Measurements from ENCODE around the gene MEDAG. TPM values are rescaled to one million over a fixed set of nuclear protein-coding genes. Genes with fewer than 3 reads are reported as not detected.

Gene MEDAG
- total RNA-seq, 1 donor from 2014 or later, result not detected

DNA sequence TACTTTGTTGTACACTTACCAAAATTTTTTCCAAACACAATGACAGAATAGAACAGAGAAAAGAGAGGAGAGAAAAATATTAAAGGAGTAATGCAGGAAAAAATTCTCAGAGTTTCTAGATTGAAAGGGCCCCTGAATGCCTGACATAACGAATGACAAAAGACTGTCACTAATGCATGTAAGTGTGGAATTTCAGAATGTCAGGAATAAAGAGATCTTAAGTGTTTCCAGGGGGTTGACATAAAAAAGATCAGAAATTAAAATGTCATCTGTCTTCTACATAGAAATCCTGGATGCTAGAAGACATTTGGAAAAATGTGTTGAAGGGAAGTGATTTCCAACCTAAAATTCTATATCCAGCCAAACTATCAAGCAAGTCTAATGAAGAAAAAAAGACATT, 53.6 kb downstream of the MEDAG start:
- intact Hi-C loops (cut with micrococcal nuclease), result no loop called here
- Mint-ChIP-seq H3K27me3 (ENCODE audit: low read depth) (peaks cover 28% of the 10 kb centered on the region), H3K36me3 (ENCODE audit: low read depth) (no peaks in the 10 kb centered on the region), H3K4me1 (ENCODE audit: low read depth) (no peaks in the 10 kb centered on the region), H3K9me3 (peaks cover 9% of the 10 kb centered on the region), H3K4me3 (ENCODE audit: low read depth) (no peak overlapping the region), H3K27ac (no peak overlapping the region)
- DNase-seq (ENCODE audit: low spot score), result no peak

DNA sequence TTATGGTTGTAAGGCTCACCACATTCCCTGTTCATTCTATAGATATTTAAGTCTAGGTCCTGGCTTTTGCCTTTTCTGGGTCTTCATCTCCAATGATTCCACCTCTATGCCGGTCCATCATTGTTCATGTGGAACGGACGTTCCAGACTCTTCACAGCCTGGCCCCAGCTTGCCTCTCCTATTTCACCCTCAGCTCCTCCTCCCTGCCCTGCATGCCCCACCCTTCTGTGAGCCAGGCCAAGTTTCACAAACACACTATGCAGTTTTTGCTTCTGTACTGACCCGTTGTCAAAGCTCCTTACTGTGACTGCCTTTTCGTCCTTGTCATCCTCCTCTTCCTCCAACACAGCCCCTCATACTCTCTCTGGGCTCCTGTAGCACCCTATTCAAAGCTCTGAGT, 57.7 kb downstream of the MEDAG start:
- H3K36me3 Mint-ChIP-seq (ENCODE audit: low read depth), result no peaks in the 10 kb centered on the region
- DNase-seq (ENCODE audit: low spot score), result no peak
- H3K4me1 Mint-ChIP-seq (ENCODE audit: low read depth), result no peaks in the 10 kb centered on the region
- no peak overlapping the region for H3K27ac Mint-ChIP-seq
- H3K27me3 Mint-ChIP-seq (ENCODE audit: low read depth), result peaks cover 39% of the 10 kb centered on the region
- H3K9me3 Mint-ChIP-seq, result no peaks in the 10 kb centered on the region
- intact Hi-C loops (cut with micrococcal nuclease), result no loop called here
- no peak overlapping the region for H3K4me3 Mint-ChIP-seq (ENCODE audit: low read depth)

DNA sequence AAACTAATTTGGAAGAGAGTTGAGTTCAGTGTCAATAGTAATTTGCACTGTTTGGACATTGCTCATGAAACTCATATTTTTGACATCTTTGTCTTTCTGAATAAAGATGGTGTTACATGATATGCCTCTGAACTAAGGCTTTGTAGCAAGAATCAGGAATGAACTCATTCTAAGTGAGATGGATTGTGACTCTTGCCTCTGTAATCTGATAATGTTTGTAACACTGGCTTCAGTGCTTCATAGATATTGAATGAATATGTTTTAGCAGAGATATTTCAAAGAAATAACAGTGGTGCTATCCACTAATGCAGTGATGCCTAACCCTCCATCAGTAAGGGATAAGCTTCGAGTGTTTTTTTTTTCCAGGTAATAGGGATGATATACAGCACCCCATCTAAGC, 59.3 kb downstream of the MEDAG start:
- no peak for DNase-seq (ENCODE audit: low spot score)
- no peaks in the 10 kb centered on the region for H3K4me1 Mint-ChIP-seq (ENCODE audit: low read depth)
- no peak overlapping the region for H3K4me3 Mint-ChIP-seq (ENCODE audit: low read depth)

DNA sequence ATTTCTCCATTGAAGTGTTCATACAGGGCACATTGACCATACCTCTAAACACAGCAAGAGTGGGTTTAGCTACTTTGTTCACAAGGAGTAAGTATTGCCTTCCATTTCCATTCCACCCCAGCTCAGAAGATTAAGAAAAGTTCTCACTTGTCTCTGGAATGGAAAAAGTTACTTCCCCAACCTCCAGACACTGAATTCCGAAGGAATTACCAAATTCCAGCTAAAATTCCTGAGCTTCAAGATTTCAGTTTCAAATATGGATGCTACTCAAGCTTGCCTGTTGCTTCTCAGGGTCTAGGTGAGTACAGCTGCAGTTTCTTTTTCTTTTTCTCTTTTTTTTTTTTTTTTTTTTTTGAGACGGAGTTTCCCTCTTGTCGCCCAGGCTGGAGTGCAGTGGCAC, 60.0 kb downstream of the MEDAG start:
- H3K36me3 Mint-ChIP-seq (ENCODE audit: low read depth), result no peaks in the 10 kb centered on the region
- DNase-seq (ENCODE audit: low spot score), result no peak
- intact Hi-C loops (cut with micrococcal nuclease), result no loop called here
- no peaks in the 10 kb centered on the region for H3K4me1 Mint-ChIP-seq (ENCODE audit: low read depth)
- peaks cover 41% of the 10 kb centered on the region for H3K27me3 Mint-ChIP-seq (ENCODE audit: low read depth)
- H3K9me3 Mint-ChIP-seq, result no peaks in the 10 kb centered on the region
- no peak overlapping the region for H3K27ac Mint-ChIP-seq
- H3K4me3 Mint-ChIP-seq (ENCODE audit: low read depth), result no peak overlapping the region

More for the DNA sequence above, 59.3 kb downstream of the MEDAG start:
- no peaks in the 10 kb centered on the region for H3K36me3 Mint-ChIP-seq (ENCODE audit: low read depth)
- no peak overlapping the region for H3K27ac Mint-ChIP-seq
- intact Hi-C loops (cut with micrococcal nuclease), result no loop called here
- H3K27me3 Mint-ChIP-seq (ENCODE audit: low read depth), result peaks cover 36% of the 10 kb centered on the region
- no peaks in the 10 kb centered on the region for H3K9me3 Mint-ChIP-seq

DNA sequence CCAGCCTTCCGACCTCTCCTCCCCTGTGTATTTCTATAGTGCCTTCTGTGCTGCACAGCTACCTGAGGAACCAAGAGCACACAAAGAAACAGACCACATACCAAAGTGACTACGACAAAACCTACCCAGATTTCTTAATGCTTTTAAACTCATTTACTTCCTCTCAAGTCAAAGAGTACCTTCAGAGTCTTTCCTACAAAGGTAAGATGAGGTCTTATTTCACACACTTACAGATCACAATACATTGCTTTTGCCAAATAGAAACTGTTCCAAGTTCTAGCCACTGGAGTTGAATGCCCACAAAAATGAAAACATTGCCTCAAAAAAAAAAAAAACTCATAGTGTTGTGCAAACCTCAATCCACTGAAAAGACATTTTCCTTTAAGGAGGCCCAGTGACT, 62.8 kb downstream of the MEDAG start:
- Mint-ChIP-seq H3K4me3 (ENCODE audit: low read depth) (no peak overlapping the region), H3K4me1 (ENCODE audit: low read depth) (no peaks in the 10 kb centered on the region), H3K27ac (no peak overlapping the region), H3K27me3 (ENCODE audit: low read depth) (peaks cover 45% of the 10 kb centered on the region), H3K36me3 (ENCODE audit: low read depth) (no peaks in the 10 kb centered on the region), H3K9me3 (no peaks in the 10 kb centered on the region)
- intact Hi-C loops (cut with micrococcal nuclease), result no loop called here
- DNase-seq (ENCODE audit: low spot score), result no peak

DNA sequence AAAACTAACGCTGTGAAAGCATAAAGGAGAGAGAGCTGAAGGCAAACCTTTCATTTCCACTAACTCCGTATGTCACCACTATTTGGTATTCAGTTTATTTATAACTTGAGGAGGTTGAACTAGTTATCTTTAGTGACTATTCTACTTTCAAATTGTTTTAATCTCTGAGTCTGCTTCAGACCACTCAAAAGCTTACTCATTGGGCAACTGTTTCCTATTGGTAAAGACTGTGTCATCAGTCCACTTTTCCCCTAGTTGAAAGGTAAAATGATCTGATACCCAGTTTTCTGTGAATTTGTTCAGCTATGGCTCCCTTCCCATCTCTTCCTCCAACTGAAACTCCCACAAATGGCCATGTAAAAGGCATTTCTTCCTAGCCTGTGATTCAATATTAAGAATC, 65.5 kb downstream of the MEDAG start:
- Mint-ChIP-seq H3K9me3 (no peaks in the 10 kb centered on the region), H3K27ac (no peak overlapping the region), H3K27me3 (ENCODE audit: low read depth) (peaks cover 47% of the 10 kb centered on the region), H3K4me1 (ENCODE audit: low read depth) (no peaks in the 10 kb centered on the region), H3K36me3 (ENCODE audit: low read depth) (no peaks in the 10 kb centered on the region), H3K4me3 (ENCODE audit: low read depth) (no peak overlapping the region)
- intact Hi-C loops (cut with micrococcal nuclease), result no loop called here
- no peak for DNase-seq (ENCODE audit: low spot score)

GRCh38 chr13:30972888-30973377, 66.9 kb downstream of the MEDAG start:
- intact Hi-C loops (cut with micrococcal nuclease), result no loop called here
- peaks cover 2% of the 10 kb centered on the region for H3K4me1 Mint-ChIP-seq (ENCODE audit: low read depth)

DNA sequence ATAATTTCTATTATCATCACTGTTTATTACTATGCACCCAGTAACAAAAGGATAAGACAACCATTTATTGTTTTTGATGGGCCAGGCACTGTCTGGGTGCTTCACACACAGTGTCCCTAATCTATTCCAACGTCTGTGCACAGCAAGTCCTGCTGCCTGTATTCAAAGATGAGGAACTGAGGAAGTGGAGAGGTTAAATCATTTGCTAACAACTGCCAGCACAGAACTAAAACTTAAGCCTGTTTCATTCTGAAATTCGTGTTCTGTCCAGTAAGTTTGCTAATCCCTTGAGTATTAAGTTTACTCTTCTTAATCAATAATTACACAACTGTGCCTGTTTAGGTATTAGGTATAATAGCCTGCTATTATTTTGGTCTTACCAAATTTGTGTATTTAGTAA, 68.3 kb downstream of the MEDAG start:
- no peak for DNase-seq (ENCODE audit: low spot score)
- no peaks in the 10 kb centered on the region for H3K9me3 Mint-ChIP-seq
- intact Hi-C loops (cut with micrococcal nuclease), result no loop called here
- H3K27me3 Mint-ChIP-seq (ENCODE audit: low read depth), result peaks cover 40% of the 10 kb centered on the region
- no peak overlapping the region for H3K27ac Mint-ChIP-seq
- no peak overlapping the region for H3K4me3 Mint-ChIP-seq (ENCODE audit: low read depth)
- H3K4me1 Mint-ChIP-seq (ENCODE audit: low read depth), result peaks cover 2% of the 10 kb centered on the region
- no peaks in the 10 kb centered on the region for H3K36me3 Mint-ChIP-seq (ENCODE audit: low read depth)

More at GRCh38 chr13:30972888-30973377, 66.9 kb downstream of the MEDAG start:
- no peak for DNase-seq (ENCODE audit: low spot score)
- H3K27me3 Mint-ChIP-seq (ENCODE audit: low read depth), result peaks cover 43% of the 10 kb centered on the region
- no peak overlapping the region for H3K4me3 Mint-ChIP-seq (ENCODE audit: low read depth)
- H3K9me3 Mint-ChIP-seq, result no peaks in the 10 kb centered on the region
- no peaks in the 10 kb centered on the region for H3K36me3 Mint-ChIP-seq (ENCODE audit: low read depth)
- H3K27ac Mint-ChIP-seq, result no peak overlapping the region

Other genes with a start within 250 kb of the MEDAG start
- 40.9 and 43.9 TPM in 2 replicates for gene ALOX5AP, start 170.7 kb upstream of the MEDAG start, total RNA-seq
- gene TEX26, start 26.4 kb downstream of the MEDAG start, total RNA-seq, result not detected in 2 replicates